Measurements from ENCODE around the gene AKIRIN1.

GRCh38 chr1:38997034-38997900 is 6.2 kb downstream of the AKIRIN1 start:
- TF ChIP-seq CTCF (IDR thresholded peaks at IDR 0.05): no peak
- no peak for TF ChIP-seq POLR2A (IDR thresholded peaks at IDR 0.05)
